H1 (cell line): ENCODE results near the gene CABLES2. TPM values are rescaled to one million over a fixed set of nuclear protein-coding genes. Genes with fewer than 3 reads are reported as not detected.

Experiments
- ASH2L ChIP-seq: fragments of 200-600, 300-600 bp; sonication (generic); IDR thresholded peaks from one replicate; pipeline ENCODE4 v1.7.1; 2017; ENCODE audit warnings: low read length
- ATF2 ChIP-seq: IDR thresholded peaks from 2 replicates; pipeline ENCODE4 v1.6.1; 2012; ENCODE audit warnings: low read length, inconsistent platforms
- CEBPB ChIP-seq: IDR thresholded peaks from 2 replicates; pipeline ENCODE4 v1.6.1; 2012; ENCODE audit warnings: low read depth, low read length
- CHD1 ChIP-seq: IDR thresholded peaks from 2 replicates; pipeline ENCODE4 v1.6.1; 2012; ENCODE audit warnings: low read depth, low read length, improper control_type of control experiment
- CHD2 ChIP-seq: IDR thresholded peaks from 2 replicates; pipeline ENCODE4 v1.6.1; 2012; ENCODE audit warnings: low read length, improper control_type of control experiment
- CTCF ChIP-seq, 3 experiments: IDR thresholded peaks; 1 replicate in 2 of 3; 2 replicates in 1 of 3; pipeline versions ENCODE4 v1.5.1 to v1.6.1; 2011; ENCODE audit warnings: low read length in 3 of 3, mild to moderate bottlenecking in 3 of 3, inconsistent platforms in 2 of 3, low read depth in 1 of 3, moderate library complexity in 1 of 3; ENCODE audit not compliant: insufficient read depth in 1 of 3; ENCODE audit errors: control extremely low read depth in 1 of 3
- EGR1 ChIP-seq: IDR thresholded peaks from 2 replicates; pipeline ENCODE4 v1.6.1; 2011; ENCODE audit warnings: low read depth, low read length, borderline replicate concordance
- FOSL1 ChIP-seq: IDR thresholded peaks from 2 replicates; pipeline ENCODE4 v1.6.1; 2011; ENCODE audit warnings: mild to moderate bottlenecking, low read depth, low read length, moderate library complexity; ENCODE audit not compliant: insufficient read depth
- GABPA ChIP-seq: IDR thresholded peaks from 2 replicates; pipeline ENCODE4 v1.6.1; 2011; ENCODE audit warnings: mild to moderate bottlenecking, low read length, moderate library complexity, borderline replicate concordance; ENCODE audit not compliant: insufficient read depth
- JUND ChIP-seq: IDR thresholded peaks from 2 replicates; pipeline ENCODE4 v1.6.1; 2011; ENCODE audit warnings: mild to moderate bottlenecking, improper control_type of control experiment, low read length
- POLR2AphosphoS5 ChIP-seq: IDR thresholded peaks from 2 replicates; pipeline ENCODE4 v1.6.1; 2011; ENCODE audit warnings: low read depth, low read length
- POU5F1 ChIP-seq: IDR thresholded peaks from 2 replicates; pipeline ENCODE4 v1.6.1; 2011; ENCODE audit warnings: low read depth, mild to moderate bottlenecking, low read length, moderate library complexity
- RBBP5 ChIP-seq: IDR thresholded peaks from 2 replicates; pipeline ENCODE4 v1.7.1; 2012; ENCODE audit warnings: low read depth, mild to moderate bottlenecking, inconsistent platforms, low read length, moderate library complexity, borderline replicate concordance
- SIN3A ChIP-seq, 2 experiments: IDR thresholded peaks in 1 of 2; conservative IDR thresholded peaks in 1 of 2; 2 replicates each; pipeline ENCODE4 v1.6.1; 2011 to 2012; ENCODE audit warnings: low read length in 2 of 2, improper control_type of control experiment in 1 of 2, low read depth in 1 of 2, mild to moderate bottlenecking in 1 of 2
- TAF7 ChIP-seq: optimal IDR thresholded peaks from 2 replicates; pipeline ENCODE3; 2011; ENCODE audit warnings: low read depth, mild to moderate bottlenecking, inconsistent platforms, low read length, moderate library complexity, borderline replicate concordance
- USF2 ChIP-seq: IDR thresholded peaks from 2 replicates; pipeline ENCODE4 v1.6.1; 2011; ENCODE audit warnings: low read length, improper control_type of control experiment
- ZNF274 ChIP-seq: IDR thresholded peaks from 2 replicates; pipeline ENCODE4 v1.7.0; 2012; ENCODE audit warnings: low read length, borderline replicate concordance; ENCODE audit errors: extremely low read depth
- polyA plus RNA-seq, 7 experiments: library from polyadenylated mRNA; depleted of rRNA in 3 of 7; stranded (reverse) in 5 of 7; unstranded in 2 of 7; fragments of >200 nt in 5 of 7; fragments of 200-250 nt in 2 of 7; gene quantifications; 1 replicate in 5 of 7; 2 replicates in 1 of 7; 4 replicates in 1 of 7; pipeline versions ENCODE4 v1.2.1 to v1.2.3, GENCODE V29; 2011 to 2013; ENCODE audit warnings: missing spikeins in 2 of 7, mixed read lengths in 2 of 7
- total RNA-seq: library from RNA; stranded (reverse); fragmentation: NEBNext Ultra II Directional; extraction: Animal tissue kit (Norgen Biotek cat#: 25700); gene quantifications from 2 replicates; pipeline ENCODE4 v1.2.1, GENCODE V29; 2021

The CABLES2 gene
- total and polyA plus RNA-seq, 2 of the 8 experiments (the other 6 are each of a cell fraction or from before 2014, with no cell fraction given): 8.0 to 8.8 TPM

- TF ChIP-seq JUND (peak; percentile 53; the same call in 1 of the 2 replicates), USF2 (no peak), ZNF274 (no peak), POLR2AphosphoS5 (peak; percentile 83; the same call in 1 of the 2 replicates), EGR1 (no peak), CHD2 (peak; percentile 68), CHD1 (no peak), ASH2L (no peak), ATF2 (no peak), FOSL1 (no peak), SIN3A (conservative IDR thresholded peaks at IDR 0.05 in 1 of 2, IDR thresholded peaks at IDR 0.05 in 1 of 2; ENCODE audit: low read depth in 1 of 2, low read length in 2 of 2) (peak in 1 of 2 experiments; percentile 64; a peak in 1 of 4 replicates), TAF7 (no peak), RBBP5 (peak; percentile 31; the same call in 1 of the 2 replicates), CTCF (IDR thresholded peaks at IDR 0.05; ENCODE audit: control extremely low read depth in 1 of 3, insufficient read depth in 1 of 3, low read depth in 1 of 3, low read length in 3 of 3) (no peak), CEBPB (peak; percentile 85), GABPA (no peak), POU5F1 (no peak)
Observed at GRCh38 chr20:62361799-62362589, 45.1 kb downstream of the CABLES2 start (continued).
